ENCODE results near the gene DAPK2. TPM values are rescaled to one million over a fixed set of nuclear protein-coding genes. Genes with fewer than 3 reads are reported as not detected.

The DAPK2 gene
- total and polyA plus RNA-seq, 8 donors: 18.3 to 59.3 (median 24.2) TPM

DNA sequence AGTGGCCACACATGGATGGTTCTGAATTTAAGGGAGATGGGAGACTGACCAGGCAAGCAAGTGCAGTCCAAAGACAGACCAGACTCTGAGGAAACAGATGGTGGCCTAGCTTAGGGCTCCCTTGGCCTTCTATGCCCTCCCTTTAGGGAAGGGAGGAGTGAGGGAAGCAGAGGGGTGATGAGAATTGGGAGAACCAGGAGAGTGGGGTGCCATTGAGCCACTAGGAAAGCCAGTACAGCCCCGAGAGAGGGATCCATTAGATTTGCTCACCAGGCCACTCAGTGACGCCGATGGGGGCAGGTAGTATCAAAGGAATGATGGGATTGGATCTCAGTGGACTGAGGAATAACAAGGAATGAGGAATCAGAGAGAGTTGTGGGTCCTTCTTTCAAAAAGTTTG, 182.1 kb downstream of the DAPK2 start:
- ATAC-seq (no peak), DNase-seq (no peak)
- Histone ChIP-seq H3K36me3 (no peaks in the 10 kb centered on the region), H3K4me1 (no peaks in the 10 kb centered on the region), H3K27me3 (no peaks in the 10 kb centered on the region), H3K4me3 (no peak overlapping the region), H3K27ac (no peak overlapping the region), H3K9me3 (no peaks in the 10 kb centered on the region)
- TF ChIP-seq, protein P1, sequence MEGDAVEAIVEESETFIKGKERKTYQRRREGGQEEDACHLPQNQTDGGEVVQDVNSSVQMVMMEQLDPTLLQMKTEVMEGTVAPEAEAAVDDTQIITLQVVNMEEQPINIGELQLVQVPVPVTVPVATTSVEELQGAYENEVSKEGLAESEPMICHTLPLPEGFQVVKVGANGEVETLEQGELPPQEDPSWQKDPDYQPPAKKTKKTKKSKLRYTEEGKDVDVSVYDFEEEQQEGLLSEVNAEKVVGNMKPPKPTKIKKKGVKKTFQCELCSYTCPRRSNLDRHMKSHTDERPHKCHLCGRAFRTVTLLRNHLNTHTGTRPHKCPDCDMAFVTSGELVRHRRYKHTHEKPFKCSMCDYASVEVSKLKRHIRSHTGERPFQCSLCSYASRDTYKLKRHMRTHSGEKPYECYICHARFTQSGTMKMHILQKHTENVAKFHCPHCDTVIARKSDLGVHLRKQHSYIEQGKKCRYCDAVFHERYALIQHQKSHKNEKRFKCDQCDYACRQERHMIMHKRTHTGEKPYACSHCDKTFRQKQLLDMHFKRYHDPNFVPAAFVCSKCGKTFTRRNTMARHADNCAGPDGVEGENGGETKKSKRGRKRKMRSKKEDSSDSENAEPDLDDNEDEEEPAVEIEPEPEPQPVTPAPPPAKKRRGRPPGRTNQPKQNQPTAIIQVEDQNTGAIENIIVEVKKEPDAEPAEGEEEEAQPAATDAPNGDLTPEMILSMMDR (IDR thresholded peaks at IDR 0.05): no peak
- intact Hi-C loops (cut with DNase I): no loop called here

DNA sequence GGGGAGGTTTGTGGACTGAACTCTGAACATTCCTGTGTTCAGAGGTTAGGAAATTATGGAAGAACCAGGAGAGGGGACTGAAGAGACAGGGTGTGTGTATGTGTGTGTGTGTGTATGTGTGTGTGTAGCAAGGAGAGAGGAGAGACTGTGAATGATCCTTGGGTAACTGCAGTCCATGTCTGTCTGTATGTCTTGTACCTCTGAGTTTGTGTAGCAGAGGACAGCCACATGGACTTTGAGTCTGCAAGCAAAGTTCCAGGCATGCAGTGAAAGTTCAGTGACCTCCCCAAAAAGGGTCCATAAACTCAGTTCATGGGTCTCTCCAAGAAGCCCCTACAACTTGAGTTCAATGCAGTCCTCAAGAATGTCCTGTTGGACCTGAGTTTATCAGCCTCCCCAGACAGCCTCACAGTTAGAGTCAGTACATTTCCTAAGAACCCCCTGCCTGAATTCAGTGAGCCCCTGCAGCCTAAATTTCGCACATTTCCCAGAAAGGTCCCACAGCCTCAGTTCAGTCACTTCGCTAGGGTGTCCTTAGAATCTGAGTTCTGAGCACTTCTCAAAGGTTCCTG, 184.3 kb downstream of the DAPK2 start:
- H3K4me3 ChIP-seq: no peak overlapping the region
- TF ChIP-seq, protein P1 (IDR thresholded peaks at IDR 0.05): no peak
- DNase-seq: no peak

DNA sequence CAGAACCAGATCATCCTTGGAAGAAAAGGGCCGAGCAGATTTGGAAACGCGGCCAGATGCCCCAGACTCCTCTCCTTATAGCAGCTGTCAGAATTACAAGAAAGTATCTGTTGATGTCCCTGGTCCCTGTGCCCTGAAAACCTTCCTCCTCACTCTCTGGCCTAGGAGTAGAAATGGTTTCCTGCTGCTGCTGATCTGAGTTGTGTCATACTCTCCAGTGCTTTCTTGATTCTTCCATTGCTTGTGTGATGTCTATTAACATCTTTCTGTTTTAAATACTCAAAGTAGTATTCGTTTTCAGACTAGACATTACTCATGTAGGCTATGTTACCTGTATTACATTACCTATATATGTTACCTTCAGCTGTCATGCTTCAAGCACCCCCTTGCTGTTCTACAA, 185.7 kb downstream of the DAPK2 start:
- H3K27ac ChIP-seq: no peak overlapping the region
- no peaks in the 10 kb centered on the region for H3K27me3 ChIP-seq
- intact Hi-C loops (cut with DNase I): no loop called here
- ATAC-seq (no peak), DNase-seq (no peak)
- H3K4me1 ChIP-seq: no peaks in the 10 kb centered on the region
- H3K9me3 ChIP-seq: no peaks in the 10 kb centered on the region
- H3K4me3 ChIP-seq: no peak overlapping the region
- H3K36me3 ChIP-seq: no peaks in the 10 kb centered on the region
- TF ChIP-seq, protein P1 (IDR thresholded peaks at IDR 0.05): no peak

More for the DNA sequence above, 184.3 kb downstream of the DAPK2 start:
- Histone ChIP-seq H3K4me1 (no peaks in the 10 kb centered on the region), H3K36me3 (no peaks in the 10 kb centered on the region), H3K27ac (no peak overlapping the region), H3K9me3 (no peaks in the 10 kb centered on the region), H3K27me3 (no peaks in the 10 kb centered on the region)
- no peak for ATAC-seq
- intact Hi-C loops (cut with DNase I): no loop called here

DNA sequence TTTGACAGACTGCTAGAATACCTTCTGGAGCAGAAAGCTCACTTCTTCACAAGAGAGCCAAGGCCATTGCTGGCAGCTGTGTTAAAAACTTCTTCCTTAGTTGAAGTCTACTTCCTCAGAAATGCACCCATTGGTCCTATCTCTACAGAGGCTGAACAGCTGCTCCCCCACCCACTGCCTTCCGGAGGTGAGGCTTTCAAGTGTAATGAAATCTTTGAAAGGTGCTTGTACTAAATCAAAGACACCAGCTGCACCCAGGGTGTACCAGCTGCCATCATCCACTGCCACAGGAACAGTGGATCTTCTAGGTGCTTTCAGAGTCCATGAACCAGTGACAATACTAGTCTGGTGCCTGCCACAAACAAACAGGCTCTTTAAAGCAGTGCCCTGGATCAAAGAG, 186.1 kb downstream of the DAPK2 start:
- Histone ChIP-seq H3K27ac (no peak overlapping the region), H3K27me3 (no peaks in the 10 kb centered on the region), H3K9me3 (no peaks in the 10 kb centered on the region), H3K36me3 (no peaks in the 10 kb centered on the region), H3K4me3 (no peak overlapping the region), H3K4me1 (no peaks in the 10 kb centered on the region)
- ATAC-seq (no peak), DNase-seq (no peak)
- TF ChIP-seq, protein P1 (IDR thresholded peaks at IDR 0.05): no peak
- intact Hi-C loops (cut with DNase I): no loop called here

DNA sequence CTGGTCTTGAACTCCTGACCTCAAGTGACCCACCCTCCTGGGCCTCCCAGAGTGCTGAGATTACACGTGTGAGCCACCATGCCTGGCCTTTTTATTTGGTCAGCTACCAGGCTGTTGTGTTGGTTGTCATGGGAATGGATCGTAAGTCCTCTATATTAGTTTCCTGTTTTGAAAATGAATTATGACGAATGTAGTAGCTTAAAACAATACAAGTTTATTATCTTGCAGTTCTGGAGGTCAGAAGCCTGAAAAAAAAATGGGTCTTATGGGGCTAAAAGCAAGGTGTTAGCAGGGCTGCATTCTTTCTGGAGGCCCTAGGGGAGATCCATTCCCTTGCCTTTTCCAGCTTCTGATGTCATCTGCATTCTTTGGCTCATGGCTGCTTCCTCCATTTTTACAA, 187.4 kb downstream of the DAPK2 start:
- intact Hi-C loops (cut with DNase I): no loop called here
- TF ChIP-seq, protein P1 (IDR thresholded peaks at IDR 0.05): no peak
- no peak overlapping the region for H3K4me3 ChIP-seq
- no peaks in the 10 kb centered on the region for H3K27me3 ChIP-seq
- H3K36me3 ChIP-seq: no peaks in the 10 kb centered on the region
- no peaks in the 10 kb centered on the region for H3K9me3 ChIP-seq
- no peak for ATAC-seq
- no peak for DNase-seq
- no peak overlapping the region for H3K27ac ChIP-seq
- H3K4me1 ChIP-seq: no peaks in the 10 kb centered on the region
